Measurements from ENCODE around the gene CETN1. TPM values are rescaled to one million over a fixed set of nuclear protein-coding genes. Genes with fewer than 3 reads are reported as not detected.

The CETN1 gene
- total RNA-seq (2022; extraction: Qiagen RNA extraction; ENCODE audit: low read depth): not detected in 5 replicates

GRCh38 chr18:580154-580553 is at the start of gene CETN1:
TSS of gene CETN1 (plus strand) at chr18:580380. CDS start at chr18:580409, 29 bp downstream.

Other genes with a start within 250 kb of the CETN1 start
- 0.02 to 0.05 TPM (median 0.05 TPM) in 3 of 5 replicates, not detected in the others for gene COLEC12, start 79.7 kb upstream of the CETN1 start, total RNA-seq (2022; extraction: Qiagen RNA extraction; ENCODE audit: low read depth)
- gene CLUL1, start 16.6 kb downstream of the CETN1 start, total RNA-seq (2022; extraction: Qiagen RNA extraction; ENCODE audit: low read depth): not detected in 5 replicates
- 154 to 183 TPM (median 172 TPM) in 5 replicates for gene TYMS, start 77.3 kb downstream of the CETN1 start, total RNA-seq (2022; extraction: Qiagen RNA extraction; ENCODE audit: low read depth)
- gene ENOSF1, start 132.2 kb downstream of the CETN1 start, total RNA-seq (2022; extraction: Qiagen RNA extraction; ENCODE audit: low read depth): 18.4 to 26.6 TPM (median 24.0 TPM) in 5 replicates
- gene YES1, start 231.9 kb downstream of the CETN1 start, total RNA-seq (2022; extraction: Qiagen RNA extraction; ENCODE audit: low read depth): 10.9 to 31.3 TPM (median 24.3 TPM) in 5 replicates